Mesodermal cell (in vitro differentiated cells): ENCODE measurements around the gene CSNK1E.
"Not testable (repeated sequence)": the region's sequence is repeated elsewhere in the genome, so short reads cannot be mapped to it uniquely, and the experiment has no call there.

Experiments used
- H3K27ac ChIP-seq: 2 replicates; pipeline ENCODE4 v1.7.0; 2013; ENCODE audit warnings: mild to moderate bottlenecking, low read depth, low read length, moderate library complexity; ENCODE audit not compliant: severe bottlenecking
- H3K36me3 ChIP-seq: 2 replicates; pipeline ENCODE4 v1.7.1; 2013; ENCODE audit warnings: mild to moderate bottlenecking, low read length, moderate library complexity; ENCODE audit not compliant: control insufficient read depth, insufficient read depth
- H3K4me1 ChIP-seq: one replicate; pipeline ENCODE4 v1.7.1; 2013; ENCODE audit warnings: mild to moderate bottlenecking, low read length; ENCODE audit not compliant: insufficient read depth, control insufficient read depth, poor library complexity, severe bottlenecking
- H3K4me3 ChIP-seq: 2 replicates; pipeline ENCODE4 v1.7.0; 2013; ENCODE audit warnings: low read length, control low read depth, mild to moderate bottlenecking; ENCODE audit not compliant: insufficient read depth, poor library complexity, severe bottlenecking; ENCODE audit errors: extremely low read depth
- H3K9me3 ChIP-seq: 2 replicates; pipeline ENCODE4 v1.7.1; 2013; ENCODE audit warnings: mild to moderate bottlenecking, low read length, moderate library complexity; ENCODE audit not compliant: control insufficient read depth
- WGBS, 2 experiments: methylation state at CpG; one replicate each; pipeline ENCODE4 v1.1.5; 2013; ENCODE audit warnings: missing lambda C conversion rate in 2 of 2; ENCODE audit not compliant: insufficient coverage in 2 of 2; 5-methylcytosine and 5-hydroxymethylcytosine counted together

The CSNK1E gene

GRCh38 chr22:38350444-38351359 lies 33.5 kb upstream of the CSNK1E start:
- WGBS, 2 experiments, result 95 to 97% methylated on average over 8 of the region's 9 CpGs
- no peaks in the 10 kb centered on the region for H3K4me1 ChIP-seq
- peaks cover 23% of the 10 kb centered on the region for H3K36me3 ChIP-seq
- H3K4me3 ChIP-seq, result no peak overlapping the region
- H3K9me3 ChIP-seq, result no peaks in the 10 kb centered on the region
- no peak overlapping the region for H3K27ac ChIP-seq

DNA sequence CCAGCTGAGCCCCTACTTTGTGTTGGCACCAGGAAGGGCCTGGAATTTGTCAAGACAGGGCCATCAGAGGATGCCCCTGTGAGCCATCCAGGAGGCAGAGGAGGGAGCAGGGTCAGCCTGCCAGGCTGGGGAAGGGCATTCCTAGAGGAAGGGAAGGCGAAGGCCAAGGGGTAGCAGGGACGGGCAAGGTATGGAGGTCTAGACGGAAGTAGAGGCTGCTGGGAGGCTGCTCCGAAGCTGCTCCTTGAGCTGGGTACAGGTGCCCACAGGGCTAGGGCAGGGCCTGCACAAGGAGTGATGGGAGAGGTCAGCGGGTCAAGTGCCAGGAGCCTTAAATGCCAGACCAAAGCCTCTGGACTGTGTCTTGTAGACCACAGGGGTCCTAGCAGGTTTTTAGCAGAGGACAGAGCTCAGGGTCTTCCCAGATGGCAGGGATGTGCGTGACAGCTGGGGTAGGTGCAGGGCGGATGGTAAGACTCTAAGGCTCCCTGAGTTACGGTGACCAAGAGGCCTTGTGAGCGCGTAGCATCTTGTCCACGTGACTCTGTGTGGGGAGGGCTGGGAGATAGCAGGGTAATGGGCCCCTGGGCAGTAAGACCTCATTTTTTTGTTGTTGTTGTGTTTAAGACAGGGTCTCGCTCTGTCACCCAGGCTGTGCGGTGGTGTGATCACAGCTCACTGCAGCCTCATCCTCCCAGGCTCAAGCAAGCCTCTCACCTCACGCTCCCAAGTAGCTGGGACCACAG lies 31.7 kb upstream of the CSNK1E start:
- Histone ChIP-seq H3K9me3 (no peaks in the 10 kb centered on the region), H3K27ac (no peak overlapping the region), H3K4me1 (no peaks in the 10 kb centered on the region), H3K4me3 (no peak overlapping the region), H3K36me3 (peaks cover 12% of the 10 kb centered on the region)
- 85% methylated on average over 11 to 12 of the region's 14 CpGs for WGBS, 2 experiments

GRCh38 chr22:38347944-38348750 lies 30.9 kb upstream of the CSNK1E start:
- H3K9me3 ChIP-seq, result no peaks in the 10 kb centered on the region
- H3K4me3 ChIP-seq, result no peak overlapping the region
- no peaks in the 10 kb centered on the region for H3K4me1 ChIP-seq
- H3K27ac ChIP-seq, result no peak overlapping the region
- peaks cover 12% of the 10 kb centered on the region for H3K36me3 ChIP-seq
- 86 to 90% methylated on average over 9 to 11 of the region's 14 CpGs for WGBS, 2 experiments

- 85 to 88% methylated on average over 13 to 14 of the region's 15 CpGs for WGBS, 2 experiments
- H3K4me3 ChIP-seq, result no peak overlapping the region
- no peak overlapping the region for H3K27ac ChIP-seq
- no peaks in the 10 kb centered on the region for H3K9me3 ChIP-seq
- peaks cover 10% of the 10 kb centered on the region for H3K36me3 ChIP-seq
- H3K4me1 ChIP-seq, result no peaks in the 10 kb centered on the region
Observed at GRCh38 chr22:38347181-38347943, 30.1 kb upstream of the CSNK1E start.

DNA sequence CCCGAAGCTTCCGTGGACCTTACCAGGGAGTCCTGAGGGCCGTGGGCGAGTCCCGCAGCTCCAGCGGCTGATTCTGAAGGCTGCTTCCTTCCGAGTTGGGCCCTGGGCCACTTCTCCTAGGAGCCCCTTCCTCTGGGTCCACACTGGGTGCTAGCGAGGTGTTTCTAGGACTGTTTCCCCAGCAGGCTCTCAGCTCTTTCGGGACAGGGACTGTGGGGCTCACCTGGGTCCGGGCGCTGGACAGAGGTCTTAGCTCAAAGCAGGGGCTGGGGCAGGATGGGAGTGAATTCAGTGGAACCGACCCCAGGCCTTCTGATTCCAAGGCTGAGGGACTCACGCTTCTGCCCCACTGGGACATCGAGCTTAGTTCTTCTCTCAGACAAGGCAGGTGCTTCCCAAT lies 29.3 kb upstream of the CSNK1E start:
- Histone ChIP-seq H3K36me3 (peaks cover 4% of the 10 kb centered on the region), H3K4me1 (no peaks in the 10 kb centered on the region)

GRCh38 chr22:38345782-38346181 lies 28.5 kb upstream of the CSNK1E start:
- H3K27ac ChIP-seq, result no peak overlapping the region
- 95% methylated on average over 5 of the region's 6 CpGs; no CpG with 5 or more reads in 1 of the 2 experiments for WGBS, 2 experiments
- no peak overlapping the region for H3K4me3 ChIP-seq
- no peaks in the 10 kb centered on the region for H3K9me3 ChIP-seq
- no peaks in the 10 kb centered on the region for H3K4me1 ChIP-seq
- H3K36me3 ChIP-seq, result no peaks in the 10 kb centered on the region

More for the DNA sequence above, 29.3 kb upstream of the CSNK1E start:
- 93 to 96% methylated on average over 13 of the region's 14 CpGs for WGBS, 2 experiments
- no peaks in the 10 kb centered on the region for H3K9me3 ChIP-seq
- H3K27ac ChIP-seq, result no peak overlapping the region
- H3K4me3 ChIP-seq, result no peak overlapping the region

- not testable (repeated sequence) for H3K4me3 ChIP-seq, H3K36me3 ChIP-seq, H3K27ac ChIP-seq, H3K9me3 ChIP-seq, H3K4me1 ChIP-seq
- 86 to 95% methylated on average over 4 of the region's 6 CpGs for WGBS, 2 experiments
Observed at GRCh38 chr22:38339893-38340292, 22.7 kb upstream of the CSNK1E start.

DNA sequence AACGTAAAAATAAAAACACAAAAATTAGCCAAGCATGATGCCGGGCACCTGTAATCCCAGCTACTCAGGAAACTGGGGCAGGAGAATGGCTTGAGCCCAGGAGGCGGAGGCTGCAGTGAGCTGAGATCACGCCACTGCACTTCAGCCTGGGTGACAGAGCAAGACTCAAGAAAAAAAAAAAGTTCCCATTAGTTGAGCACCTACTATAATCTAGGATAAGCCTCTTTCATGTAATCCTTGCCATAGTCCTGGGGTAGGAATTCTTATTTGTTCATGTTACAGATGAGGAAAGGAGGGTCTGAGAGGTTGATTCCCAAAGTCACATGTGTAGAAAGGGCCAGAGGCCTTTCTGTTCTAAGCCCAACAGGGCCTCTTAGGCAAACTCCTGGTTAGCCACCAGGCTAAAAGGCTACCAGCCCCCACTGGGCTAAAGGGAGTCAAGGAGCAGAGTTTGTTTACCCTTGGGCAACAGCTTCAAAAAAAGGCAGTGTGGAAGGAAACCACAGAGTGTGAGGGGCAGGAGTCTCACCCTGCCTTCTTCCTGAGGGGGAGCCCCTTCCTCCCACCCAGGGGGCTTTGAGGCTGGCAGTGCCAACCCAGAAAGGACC lies 21.6 kb upstream of the CSNK1E start:
- H3K4me3 ChIP-seq, result no peak overlapping the region
- H3K27ac ChIP-seq, result no peak overlapping the region
- no peaks in the 10 kb centered on the region for H3K9me3 ChIP-seq
- H3K4me1 ChIP-seq, result no peaks in the 10 kb centered on the region
- 98 to 100% methylated on average over 4 of the region's 4 CpGs for WGBS, 2 experiments
- no peaks in the 10 kb centered on the region for H3K36me3 ChIP-seq

GRCh38 chr22:38336699-38337098 lies 19.5 kb upstream of the CSNK1E start:
- Histone ChIP-seq H3K36me3 (no peaks in the 10 kb centered on the region), H3K9me3 (no peaks in the 10 kb centered on the region), H3K4me1 (no peaks in the 10 kb centered on the region), H3K27ac (no peak overlapping the region), H3K4me3 (peak overlapping the region; percentile 32)
- 93 to 97% methylated on average over 6 to 8 of the region's 9 CpGs for WGBS, 2 experiments
